HG02840 (cell line): ENCODE results near the gene MOV10L1.
"Not testable (repeated sequence)": the region's sequence is repeated elsewhere in the genome, so short reads cannot be mapped to it uniquely, and the experiment has no call there.

Source experiments
- ATAC-seq: cut with Tn5 transposase; IDR thresholded peaks from one replicate; pipeline ENCODE4 v1.9.1; 2021; ENCODE audit warnings: mild to moderate bottlenecking, moderate library complexity, moderate number of reproducible peaks; ENCODE audit not compliant: unreplicated experiment, low FRiP score

Gene MOV10L1

GRCh38 chr22:50151571-50152537 is 62.0 kb downstream of the MOV10L1 start:
- no peak for ATAC-seq

DNA sequence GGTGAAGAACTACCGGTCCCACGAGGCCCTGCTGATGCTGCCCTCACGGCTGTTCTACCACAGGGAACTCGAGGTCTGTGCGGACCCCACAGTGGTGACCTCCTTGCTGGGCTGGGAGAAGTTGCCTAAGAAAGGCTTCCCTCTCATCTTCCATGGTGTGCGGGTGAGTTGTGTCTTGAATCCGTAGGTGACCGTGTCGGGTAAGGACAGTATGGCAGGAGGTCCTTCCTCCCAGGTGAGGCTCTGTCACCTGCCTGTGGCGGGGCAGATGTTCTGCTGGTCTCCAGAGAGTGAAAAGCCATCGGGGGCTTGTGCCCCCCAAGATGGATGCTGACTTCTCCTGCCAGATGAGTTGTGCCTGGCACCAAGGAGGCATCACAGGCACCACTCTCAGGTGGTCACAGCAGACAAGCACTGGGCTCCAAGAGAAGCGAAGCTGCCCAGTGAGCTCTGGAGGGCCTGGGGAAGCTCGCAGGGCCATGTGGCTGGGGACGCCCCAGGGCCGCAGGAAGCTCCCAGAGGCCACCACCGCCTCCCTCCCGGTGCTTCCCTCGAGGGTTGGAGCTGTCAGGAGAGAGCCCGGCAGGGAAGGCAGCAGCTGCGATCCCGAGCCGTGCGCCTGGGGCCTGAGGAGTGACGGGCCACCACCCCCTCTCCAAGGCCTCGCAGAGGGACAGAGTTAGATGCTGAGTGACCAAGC is 63.4 kb downstream of the MOV10L1 start:
- ATAC-seq: no peak

- no peak for ATAC-seq
Measured at GRCh38 chr22:50153756-50154140, 63.9 kb downstream of the MOV10L1 start.

- no peak for ATAC-seq
Measured at GRCh38 chr22:50157709-50158375, 68.0 kb downstream of the MOV10L1 start.

DNA sequence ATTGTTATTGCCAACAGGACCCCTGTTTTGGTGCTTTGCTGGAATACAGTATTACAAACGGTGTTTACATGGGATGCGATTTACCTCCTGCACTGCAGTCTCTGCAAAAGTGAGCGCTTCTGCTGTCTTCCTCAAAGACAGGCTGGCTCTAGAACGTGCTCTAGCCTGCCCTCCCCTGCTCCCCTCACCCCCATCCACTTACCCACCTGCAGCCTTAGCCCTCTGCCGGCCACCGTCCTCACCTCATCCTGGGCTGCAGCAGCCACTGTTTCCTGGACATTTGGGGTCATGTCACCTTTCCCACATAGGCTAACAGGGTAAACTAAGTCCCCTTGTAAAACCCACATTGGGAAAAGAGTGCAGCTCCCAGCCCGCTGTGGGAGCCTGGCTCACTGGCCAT is 71.1 kb downstream of the MOV10L1 start:
- no peak for ATAC-seq

GRCh38 chr22:50161508-50162390 is 71.9 kb downstream of the MOV10L1 start:
- no peak for ATAC-seq

DNA sequence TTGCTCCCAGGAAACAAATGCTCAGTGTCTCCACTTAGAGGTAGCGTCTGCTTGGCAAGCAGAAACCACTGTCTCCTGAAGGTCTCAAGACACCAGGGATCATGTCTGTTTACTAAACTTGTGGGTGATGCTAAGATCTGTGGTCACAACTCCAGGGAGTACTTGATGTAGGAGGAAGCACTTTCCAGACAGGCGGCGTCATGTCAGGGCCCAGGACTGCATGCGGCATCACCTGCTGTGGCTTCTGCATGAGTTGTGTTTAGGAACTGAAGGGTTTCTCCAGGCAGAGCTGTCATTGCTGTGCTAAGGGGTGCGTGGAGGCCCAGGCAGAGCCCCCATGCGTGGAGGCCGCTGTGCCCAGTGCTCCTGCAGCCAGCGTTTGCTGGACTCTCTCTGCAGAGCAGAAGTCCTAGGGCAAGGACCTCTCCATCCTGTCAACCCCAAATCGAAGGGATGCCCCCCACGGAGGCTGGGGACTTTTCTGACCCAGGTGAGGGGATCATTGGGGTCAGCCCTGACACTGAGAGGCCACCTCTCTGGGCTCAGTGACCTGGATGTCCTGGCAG is 72.7 kb downstream of the MOV10L1 start:
- ATAC-seq: no peak

- ATAC-seq: no peak
Measured at GRCh38 chr22:50165436-50166123, 75.8 kb downstream of the MOV10L1 start.

DNA sequence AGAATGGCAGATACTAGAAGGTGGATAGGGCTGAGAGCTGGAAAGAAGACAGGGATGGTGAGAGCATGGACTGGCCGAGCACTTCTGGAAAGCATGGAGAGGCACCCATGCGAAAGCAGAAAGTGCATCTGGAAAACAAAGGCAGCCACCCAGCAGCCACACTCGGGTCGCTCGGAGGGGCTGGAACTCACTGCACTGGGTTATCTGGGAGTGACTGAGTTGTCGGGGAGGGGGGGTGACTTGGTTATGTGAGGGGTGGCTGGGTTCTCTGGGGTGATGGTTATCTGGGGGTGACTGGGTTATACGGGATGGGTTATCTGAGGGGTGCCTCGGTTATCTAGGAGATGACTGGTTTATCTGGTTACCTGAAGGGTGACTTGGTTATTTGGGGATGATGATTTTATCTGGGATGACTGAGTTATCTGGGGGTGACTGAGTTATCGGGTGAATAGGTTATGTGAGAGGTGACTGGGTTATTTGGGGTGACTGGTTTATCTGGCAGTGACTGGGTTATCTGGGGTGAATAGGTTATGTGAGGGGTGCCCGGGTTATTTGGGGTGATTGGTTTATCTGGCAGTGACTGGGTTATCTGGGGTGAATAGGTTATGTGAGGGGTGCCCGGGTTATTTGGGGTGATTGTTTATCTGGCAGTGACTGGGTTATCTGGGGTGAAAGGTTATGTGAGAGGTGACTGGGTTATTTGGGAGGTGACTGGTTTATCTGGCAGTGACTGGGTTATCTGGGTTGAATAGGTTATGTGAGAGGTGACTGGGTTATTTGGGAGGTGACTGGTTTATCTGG is 78.1 kb downstream of the MOV10L1 start:
- no peak for ATAC-seq

- ATAC-seq: not testable (repeated sequence)
Measured at GRCh38 chr22:50168490-50169180, 78.8 kb downstream of the MOV10L1 start.

- no peak for ATAC-seq
Measured at GRCh38 chr22:50169181-50169759, 79.5 kb downstream of the MOV10L1 start.

- no peak for ATAC-seq
Measured at GRCh38 chr22:50169774-50170341, 80.1 kb downstream of the MOV10L1 start.

GRCh38 chr22:50170453-50171318 is 80.9 kb downstream of the MOV10L1 start, which contains the start of gene PANX2:
TSS of gene PANX2 (plus strand) at chr22:50170731. CDS start at chr22:50170731, 0 bp downstream.
- no peak for ATAC-seq

GRCh38 chr22:50171319-50171964 is 81.6 kb downstream of the MOV10L1 start:
- no peak for ATAC-seq

DNA sequence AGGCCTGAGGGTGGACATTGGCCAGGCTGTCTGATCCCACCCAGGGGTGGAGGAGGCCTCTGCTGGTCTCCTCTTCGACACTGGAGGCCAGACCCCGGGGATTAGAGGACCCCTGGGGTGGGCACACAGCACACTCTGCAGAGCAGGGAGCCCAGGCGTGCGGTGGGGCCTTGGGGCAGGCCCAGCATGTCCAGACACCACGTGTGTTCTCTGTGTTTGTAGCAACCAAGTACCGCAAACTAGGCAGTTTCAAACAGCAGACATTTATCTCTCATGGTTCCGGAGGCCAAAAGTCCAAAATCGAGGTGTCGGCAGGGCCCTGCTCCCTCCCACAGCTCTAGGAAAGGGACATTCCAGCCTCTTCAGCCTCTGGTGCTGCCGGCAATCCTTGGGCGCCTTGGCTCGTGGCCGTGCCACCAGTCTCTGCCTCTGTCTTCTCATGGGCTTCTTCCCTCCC is 82.2 kb downstream of the MOV10L1 start:
- no peak for ATAC-seq
